ENCODE data around the gene ARHGAP21.

ARHGAP21 gene

DNA sequence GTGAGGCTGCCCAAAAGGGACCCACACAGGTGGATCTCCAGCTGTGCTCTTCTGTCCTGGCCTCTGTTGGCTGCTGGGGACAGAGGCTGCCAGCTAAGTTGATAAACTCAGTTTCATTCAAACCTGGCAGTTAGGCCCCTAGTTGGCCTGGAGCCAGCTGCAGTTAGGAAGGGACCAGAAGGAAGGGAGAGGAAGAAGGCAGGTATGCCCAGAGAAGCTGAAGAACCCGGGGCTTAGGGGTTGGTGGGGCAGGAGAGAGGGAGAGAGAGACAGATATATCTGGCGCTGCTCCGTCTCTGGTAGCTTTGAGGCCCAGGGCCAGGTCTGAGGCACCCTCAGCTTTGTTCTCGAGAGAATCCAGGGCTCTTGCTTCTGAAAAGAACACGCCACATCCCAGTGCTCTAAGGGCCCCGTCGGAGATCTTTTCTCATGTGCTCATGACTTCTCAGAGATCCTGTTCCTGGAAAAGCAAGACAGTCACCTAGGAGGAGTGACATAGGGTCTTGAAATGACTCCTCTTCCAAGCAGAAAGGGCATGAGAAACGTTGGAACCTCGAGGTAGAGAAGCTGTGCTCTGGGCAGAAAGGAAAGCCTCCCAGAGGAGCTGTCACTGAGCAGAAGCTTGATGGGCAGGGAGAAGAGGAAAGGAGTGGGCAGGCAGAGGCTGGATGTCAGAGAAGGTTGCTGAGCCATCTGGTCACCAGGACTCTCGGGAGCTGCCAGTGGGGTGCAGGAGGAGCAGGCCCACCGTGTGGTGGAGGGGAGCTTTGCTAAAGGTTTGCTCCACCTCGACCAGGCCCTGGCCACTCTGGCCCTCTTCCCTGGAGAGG, 153.6 kb downstream of the ARHGAP21 start:
- no peak overlapping the region for H3K4me3 ChIP-seq (ENCODE audit: low read depth, low read length)
- DNase-seq (ENCODE audit: low read depth): no peak
- TF ChIP-seq, protein P1, sequence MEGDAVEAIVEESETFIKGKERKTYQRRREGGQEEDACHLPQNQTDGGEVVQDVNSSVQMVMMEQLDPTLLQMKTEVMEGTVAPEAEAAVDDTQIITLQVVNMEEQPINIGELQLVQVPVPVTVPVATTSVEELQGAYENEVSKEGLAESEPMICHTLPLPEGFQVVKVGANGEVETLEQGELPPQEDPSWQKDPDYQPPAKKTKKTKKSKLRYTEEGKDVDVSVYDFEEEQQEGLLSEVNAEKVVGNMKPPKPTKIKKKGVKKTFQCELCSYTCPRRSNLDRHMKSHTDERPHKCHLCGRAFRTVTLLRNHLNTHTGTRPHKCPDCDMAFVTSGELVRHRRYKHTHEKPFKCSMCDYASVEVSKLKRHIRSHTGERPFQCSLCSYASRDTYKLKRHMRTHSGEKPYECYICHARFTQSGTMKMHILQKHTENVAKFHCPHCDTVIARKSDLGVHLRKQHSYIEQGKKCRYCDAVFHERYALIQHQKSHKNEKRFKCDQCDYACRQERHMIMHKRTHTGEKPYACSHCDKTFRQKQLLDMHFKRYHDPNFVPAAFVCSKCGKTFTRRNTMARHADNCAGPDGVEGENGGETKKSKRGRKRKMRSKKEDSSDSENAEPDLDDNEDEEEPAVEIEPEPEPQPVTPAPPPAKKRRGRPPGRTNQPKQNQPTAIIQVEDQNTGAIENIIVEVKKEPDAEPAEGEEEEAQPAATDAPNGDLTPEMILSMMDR (IDR thresholded peaks at IDR 0.05; ENCODE audit: low read depth, low read length, missing control alignments): no peak

DNA sequence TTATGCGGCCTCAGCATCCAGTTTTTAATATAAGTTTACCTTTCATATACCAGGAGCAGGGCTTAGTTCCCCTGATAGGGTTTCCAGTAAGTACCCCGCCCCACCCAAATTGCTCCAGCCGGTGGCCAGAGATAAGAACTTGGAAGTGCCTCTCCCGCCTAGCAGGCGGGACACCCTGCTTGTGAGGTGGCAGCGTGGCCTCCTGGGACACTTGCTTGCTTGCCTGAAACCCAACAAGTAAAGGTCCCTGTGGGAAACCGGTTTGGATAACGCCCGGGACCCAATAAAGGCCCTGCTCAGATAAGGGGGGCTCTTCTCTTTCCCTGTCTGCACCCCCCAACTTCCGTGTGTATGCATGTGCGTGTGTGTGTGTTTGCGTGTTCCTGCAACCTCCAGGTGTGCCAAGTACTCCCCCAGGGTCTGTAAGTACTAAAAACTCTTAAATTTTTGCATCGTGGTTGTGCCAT, 154.3 kb downstream of the ARHGAP21 start:
- TF ChIP-seq, protein P1 (IDR thresholded peaks at IDR 0.05; ENCODE audit: low read depth, low read length, missing control alignments): no peak
- DNase-seq (ENCODE audit: low read depth): no peak
- H3K4me3 ChIP-seq (ENCODE audit: low read depth, low read length): no peak overlapping the region

DNA sequence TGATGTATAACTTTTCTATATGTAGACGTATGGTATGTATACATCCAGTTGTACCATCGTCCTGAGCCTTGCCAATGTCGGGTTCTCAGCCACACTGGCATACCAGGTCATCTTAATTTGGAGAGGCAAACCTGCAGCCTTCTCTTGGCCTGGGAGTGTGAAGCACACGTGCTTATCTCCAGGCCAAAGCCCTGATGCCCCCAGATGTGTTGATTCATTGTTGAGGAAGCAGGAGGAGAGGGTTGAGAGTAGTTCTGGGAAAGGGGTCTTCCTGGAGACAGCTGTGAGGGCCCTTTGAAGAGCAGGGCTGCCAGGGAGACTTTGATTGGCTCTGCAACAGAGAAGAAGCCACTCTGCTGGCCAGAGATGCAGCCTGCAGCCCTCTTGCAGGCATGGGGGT, 155.6 kb downstream of the ARHGAP21 start:
- DNase-seq (ENCODE audit: low read depth): no peak
- TF ChIP-seq, protein P1 (IDR thresholded peaks at IDR 0.05; ENCODE audit: low read depth, low read length, missing control alignments): no peak
- H3K4me3 ChIP-seq (ENCODE audit: low read depth, low read length): no peak overlapping the region

DNA sequence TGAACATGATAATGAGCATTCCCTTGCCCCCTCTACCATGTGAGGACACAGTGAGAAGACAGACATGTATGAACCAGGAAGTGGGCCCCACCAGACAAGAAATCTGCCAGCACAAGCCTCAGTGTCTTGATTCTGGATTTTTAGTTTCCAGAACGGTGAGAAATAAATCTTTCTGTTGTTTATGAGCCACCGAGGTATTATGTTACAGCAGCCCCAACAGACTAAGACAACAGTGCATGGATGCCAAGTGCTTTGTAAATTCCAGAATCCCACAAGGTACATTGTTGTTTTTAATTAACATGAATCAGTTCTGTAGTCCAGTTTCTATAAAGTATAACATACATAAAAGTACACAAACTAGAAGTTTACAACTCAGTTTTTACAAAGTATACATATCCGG, 162.2 kb downstream of the ARHGAP21 start:
- no peak overlapping the region for H3K4me3 ChIP-seq (ENCODE audit: low read depth, low read length)
- TF ChIP-seq, protein P1 (IDR thresholded peaks at IDR 0.05; ENCODE audit: low read depth, low read length, missing control alignments): no peak
- no peak for DNase-seq (ENCODE audit: low read depth)

DNA sequence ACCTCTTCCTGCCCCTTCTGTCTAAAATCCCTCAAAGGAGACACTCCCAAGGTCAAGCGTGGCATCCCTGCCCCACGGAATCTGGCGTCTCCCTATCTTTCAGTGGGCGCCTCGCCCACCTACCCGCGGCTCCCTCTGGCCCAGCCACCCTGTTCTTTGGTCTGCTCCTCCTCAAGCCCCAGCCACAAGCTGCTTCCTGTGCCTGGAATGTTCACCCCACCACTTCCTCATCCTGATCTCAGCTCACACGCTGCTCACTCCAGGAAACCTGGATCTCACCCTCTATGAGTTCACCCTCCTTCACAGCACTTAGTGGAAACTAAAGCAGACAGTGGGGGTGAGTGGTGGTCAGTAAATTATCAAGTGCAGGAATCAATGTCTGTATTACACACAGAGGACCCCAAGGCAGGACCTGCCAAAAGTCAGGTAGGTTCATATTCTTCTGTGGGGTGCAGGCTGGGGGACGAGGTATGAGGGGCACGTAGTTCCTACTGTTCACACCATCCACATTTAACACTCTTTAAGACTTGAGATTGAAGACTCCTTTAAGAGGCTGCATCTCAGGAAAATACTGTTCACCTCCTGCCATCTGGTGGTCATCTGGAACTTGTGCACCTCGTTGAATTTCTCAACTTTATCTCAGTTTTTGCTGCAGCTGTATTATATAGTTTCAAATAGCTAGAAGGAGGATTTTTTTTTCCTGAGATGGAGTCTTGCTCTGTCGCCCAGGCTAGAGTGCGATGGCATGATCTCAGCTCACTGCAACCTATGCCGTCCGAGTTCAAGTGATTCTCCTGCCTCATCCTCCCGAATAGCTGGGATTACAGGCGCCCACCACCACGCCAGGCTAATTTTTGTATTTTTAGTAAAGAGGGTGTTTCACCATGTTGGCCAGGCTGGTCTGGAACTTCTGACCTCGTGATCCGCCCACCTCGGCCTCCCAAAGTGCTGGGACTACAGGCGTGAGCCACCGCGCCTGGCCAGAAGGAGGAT, 166.6 kb downstream of the ARHGAP21 start:
- DNase-seq (ENCODE audit: low read depth): peak; percentile 34
- TF ChIP-seq, protein P1 (IDR thresholded peaks at IDR 0.05; ENCODE audit: low read depth, low read length, missing control alignments): peak; percentile 69
- H3K4me3 ChIP-seq (ENCODE audit: low read depth, low read length): no peak overlapping the region

DNA sequence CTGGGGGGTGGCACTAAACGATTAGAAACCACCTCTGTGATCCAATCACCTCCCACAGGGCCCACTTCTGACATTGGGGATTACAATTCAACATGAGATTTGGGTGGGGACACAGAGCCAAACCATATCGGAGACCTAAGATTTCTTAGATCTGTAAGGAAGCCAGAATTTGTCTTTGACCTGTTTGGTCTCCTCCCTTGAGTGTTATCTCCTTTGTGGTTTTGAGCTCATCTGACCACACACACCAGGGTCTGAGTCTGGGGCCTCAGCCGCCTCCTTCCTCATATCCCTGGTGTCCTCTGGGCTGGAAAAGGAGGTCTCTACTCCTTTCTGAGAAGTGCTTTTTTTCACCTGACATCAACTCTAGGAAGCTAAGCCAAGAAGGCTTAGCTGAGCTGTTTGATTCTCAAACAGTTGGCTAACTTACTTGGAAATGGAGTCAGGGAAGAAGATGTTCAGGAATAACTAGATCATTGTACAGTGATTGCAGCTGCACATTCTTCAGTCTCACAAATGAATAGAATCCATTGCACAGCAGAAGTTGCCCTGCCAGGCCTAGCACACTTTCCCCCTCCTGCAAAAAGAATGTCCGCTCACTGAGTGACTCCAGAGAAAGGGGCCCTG, 167.4 kb downstream of the ARHGAP21 start:
- no peak overlapping the region for H3K4me3 ChIP-seq (ENCODE audit: low read depth, low read length)
- DNase-seq (ENCODE audit: low read depth): no peak
- TF ChIP-seq, protein P1 (IDR thresholded peaks at IDR 0.05; ENCODE audit: low read depth, low read length, missing control alignments): no peak
